ENCODE results near the gene KIAA0825.

Gene KIAA0825

GRCh38 chr5:94313188-94313587 lies 305.2 kb downstream of the KIAA0825 start:
- DNase-seq (ENCODE audit: low read depth), result no peak

- no peak for DNase-seq (ENCODE audit: low read depth)
Observed at GRCh38 chr5:94312298-94312697, 306.1 kb downstream of the KIAA0825 start.

GRCh38 chr5:94310833-94311232 lies 307.6 kb downstream of the KIAA0825 start:
- no peak for DNase-seq (ENCODE audit: low read depth)

- no peak for DNase-seq (ENCODE audit: low read depth)
Observed at GRCh38 chr5:94309141-94309540, 309.3 kb downstream of the KIAA0825 start.

- DNase-seq (ENCODE audit: low read depth), result no peak
Observed at GRCh38 chr5:94308442-94308841, 310.0 kb downstream of the KIAA0825 start.

GRCh38 chr5:94304146-94304545 lies 314.3 kb downstream of the KIAA0825 start:
- no peak for DNase-seq (ENCODE audit: low read depth)

- peak; percentile 61 for DNase-seq (ENCODE audit: low read depth)
Observed at GRCh38 chr5:94288937-94289336, 329.5 kb downstream of the KIAA0825 start.

- DNase-seq (ENCODE audit: low read depth), result no peak
Observed at GRCh38 chr5:94285984-94286383, 332.4 kb downstream of the KIAA0825 start.

GRCh38 chr5:94283093-94283492 lies 335.3 kb downstream of the KIAA0825 start:
- no peak for DNase-seq (ENCODE audit: low read depth)

GRCh38 chr5:94281236-94281801 lies 337.1 kb downstream of the KIAA0825 start:
- no peak for DNase-seq (ENCODE audit: low read depth)

GRCh38 chr5:94276751-94277150 lies 341.7 kb downstream of the KIAA0825 start:
- no peak for DNase-seq (ENCODE audit: low read depth)

- no peak for DNase-seq (ENCODE audit: low read depth)
Observed at GRCh38 chr5:94276048-94276447, 342.4 kb downstream of the KIAA0825 start.

GRCh38 chr5:94274707-94275106 lies 343.7 kb downstream of the KIAA0825 start:
- no peak for DNase-seq (ENCODE audit: low read depth)

GRCh38 chr5:94268226-94268625 lies 350.2 kb downstream of the KIAA0825 start:
- no peak for DNase-seq (ENCODE audit: low read depth)

- no peak for DNase-seq (ENCODE audit: low read depth)
Observed at GRCh38 chr5:94267350-94267899, 351.0 kb downstream of the KIAA0825 start.

GRCh38 chr5:94266170-94266569 lies 352.2 kb downstream of the KIAA0825 start:
- DNase-seq (ENCODE audit: low read depth), result no peak

- DNase-seq (ENCODE audit: low read depth), result no peak
Observed at GRCh38 chr5:94263068-94263467, 355.3 kb downstream of the KIAA0825 start.

- no peak for DNase-seq (ENCODE audit: low read depth)
Observed at GRCh38 chr5:94260096-94260495, 358.3 kb downstream of the KIAA0825 start.

GRCh38 chr5:94254214-94254613 lies 364.2 kb downstream of the KIAA0825 start:
- DNase-seq (ENCODE audit: low read depth), result no peak

- no peak for DNase-seq (ENCODE audit: low read depth)
Observed at GRCh38 chr5:94250985-94251384, 367.4 kb downstream of the KIAA0825 start.

GRCh38 chr5:94249430-94249829 lies 369.0 kb downstream of the KIAA0825 start:
- no peak for DNase-seq (ENCODE audit: low read depth)

- no peak for DNase-seq (ENCODE audit: low read depth)
Observed at GRCh38 chr5:94248175-94248875, 370.1 kb downstream of the KIAA0825 start.

GRCh38 chr5:94245608-94246007 lies 372.8 kb downstream of the KIAA0825 start:
- DNase-seq (ENCODE audit: low read depth), result peak; percentile 3

GRCh38 chr5:94244921-94245320 lies 373.5 kb downstream of the KIAA0825 start:
- no peak for DNase-seq (ENCODE audit: low read depth)

Data from EH (cell line).